Activated CD4-positive, alpha-beta memory T cell treated with anti-CD3 and anti-CD28 coated beads for 36 hours (primary cell): ENCODE measurements around the gene SMIM35. TPM values are rescaled to one million over a fixed set of nuclear protein-coding genes. Genes with fewer than 3 reads are reported as not detected.

Source experiments
- CTCF ChIA-PET: fragments of 350-600 bp; sonication (Branson Sonifier 250); formaldehyde crosslinking; loops from one replicate; lab custom pipeline; 2021; ENCODE audit warnings: antibody characterized with exemption, inconsistent platforms; lab: Charles Lee
- POLR2A ChIA-PET: fragments of 350-600 bp; sonication (Branson Sonifier 250); formaldehyde crosslinking; loops from one replicate; lab custom pipeline; 2021; ENCODE audit warnings: antibody characterized with exemption; lab: Charles Lee
- DNase-seq: peaks from one replicate; pipeline ENCODE4 v3.0.0-alpha.2; 2020
- H3K27ac Mint-ChIP-seq: one replicate; pipeline ENCODE4 v1.8.0; 2021; ENCODE audit warnings: mixed read lengths
- H3K27me3 Mint-ChIP-seq: one replicate; pipeline ENCODE4 v1.8.0; 2021; ENCODE audit warnings: mixed read lengths
- H3K36me3 Mint-ChIP-seq: one replicate; pipeline ENCODE4 v1.8.0; 2021; ENCODE audit warnings: mixed read lengths
- H3K4me1 Mint-ChIP-seq: one replicate; pipeline ENCODE4 v1.8.0; 2021; ENCODE audit warnings: low read depth, mixed read lengths
- H3K4me3 Mint-ChIP-seq: one replicate; pipeline ENCODE4 v1.8.0; 2021; ENCODE audit warnings: mild to moderate bottlenecking, mixed read lengths
- H3K9me3 Mint-ChIP-seq: one replicate; pipeline ENCODE4 v1.8.0; 2021; ENCODE audit warnings: mixed read lengths
- intact Hi-C: fragments of 100-400 bp; cut with micrococcal nuclease; formaldehyde crosslinking; loops from one replicate; pipeline ENCODE4 v1.15.1; 2023
- total RNA-seq, 2 experiments: library from RNA; stranded (reverse); gene quantifications; one replicate each; pipeline ENCODE4 v1.2.3, GENCODE V29; 2021

SMIM35 gene
- total RNA-seq, 2 experiments from 2014 or later = 0.22 to 0.40 TPM

GRCh38 chr11:118088531-118088930, 1.8 kb upstream of the SMIM35 start:
- peaks cover 5% of the 10 kb centered on the region for H3K27me3 Mint-ChIP-seq
- CTCF ChIA-PET = interaction anchor here (1.0 kb wide), 1 partner anchor 33 kb away, joined by 3 read pairs; no protein-coding TSS in a partner anchor

GRCh38 chr11:118087931-118088330, 1.2 kb upstream of the SMIM35 start:
- POLR2A ChIA-PET = no interaction called here
- no peak for DNase-seq
- Mint-ChIP-seq H3K36me3 (peaks cover 2% of the 10 kb centered on the region), H3K27ac (no peak overlapping the region), H3K4me1 (no peaks in the 10 kb centered on the region), H3K9me3 (peaks cover 31% of the 10 kb centered on the region), H3K27me3 (peaks cover 5% of the 10 kb centered on the region), H3K4me3 (no peak overlapping the region)
- CTCF ChIA-PET = interaction anchor here (1.0 kb wide), 1 partner anchor 34 kb away, joined by 3 read pairs; no protein-coding TSS in a partner anchor
- intact Hi-C loops = no loop called here

More at GRCh38 chr11:118088531-118088930, 1.8 kb upstream of the SMIM35 start:
- Mint-ChIP-seq H3K4me1 (no peaks in the 10 kb centered on the region), H3K36me3 (peaks cover 2% of the 10 kb centered on the region), H3K27ac (no peak overlapping the region), H3K4me3 (no peak overlapping the region), H3K9me3 (peaks cover 31% of the 10 kb centered on the region)
- intact Hi-C loops = no loop called here
- POLR2A ChIA-PET = no interaction called here
- DNase-seq = no peak

- Mint-ChIP-seq H3K4me3 (no peak overlapping the region), H3K27ac (no peak overlapping the region), H3K36me3 (peaks cover 2% of the 10 kb centered on the region), H3K4me1 (no peaks in the 10 kb centered on the region), H3K9me3 (peaks cover 31% of the 10 kb centered on the region), H3K27me3 (peaks cover 8% of the 10 kb centered on the region)
- DNase-seq = no peak
- CTCF ChIA-PET = no interaction called here
- POLR2A ChIA-PET = no interaction called here
- intact Hi-C loops = no loop called here
Observed at GRCh38 chr11:118084656-118085055, 2.1 kb downstream of the SMIM35 start.

- Mint-ChIP-seq H3K27me3 (peaks cover 5% of the 10 kb centered on the region), H3K4me3 (no peak overlapping the region), H3K36me3 (peaks cover 2% of the 10 kb centered on the region), H3K4me1 (no peaks in the 10 kb centered on the region), H3K9me3 (peaks cover 31% of the 10 kb centered on the region), H3K27ac (no peak overlapping the region)
- ChIA-PET CTCF (no interaction called here), POLR2A (no interaction called here)
- intact Hi-C loops = no loop called here
- DNase-seq = no peak
Observed at GRCh38 chr11:118084247-118084646, 2.5 kb downstream of the SMIM35 start.

- H3K36me3 Mint-ChIP-seq = peaks cover 2% of the 10 kb centered on the region
- no peak for DNase-seq
- no peak overlapping the region for H3K4me3 Mint-ChIP-seq
- H3K9me3 Mint-ChIP-seq = peaks cover 20% of the 10 kb centered on the region
- H3K27ac Mint-ChIP-seq = no peak overlapping the region
- ChIA-PET CTCF (interaction anchor here (1.0 kb wide), 1 partner anchor 89 kb away, joined by 3 read pairs; no protein-coding TSS in a partner anchor), POLR2A (no interaction called here)
- peaks cover 7% of the 10 kb centered on the region for H3K27me3 Mint-ChIP-seq
- intact Hi-C loops = no loop called here
- no peaks in the 10 kb centered on the region for H3K4me1 Mint-ChIP-seq
Observed at GRCh38 chr11:118082880-118083552, 3.7 kb downstream of the SMIM35 start.

- Mint-ChIP-seq H3K27me3 (peaks cover 7% of the 10 kb centered on the region), H3K27ac (no peak overlapping the region), H3K9me3 (peaks cover 4% of the 10 kb centered on the region), H3K4me1 (no peaks in the 10 kb centered on the region), H3K36me3 (peaks cover under 1% of the 10 kb centered on the region), H3K4me3 (no peak overlapping the region)
- ChIA-PET POLR2A (no interaction called here), CTCF (no interaction called here)
- DNase-seq = no peak
- intact Hi-C loops = no loop called here
Observed at GRCh38 chr11:118081241-118081958, 5.4 kb downstream of the SMIM35 start.

- no peak overlapping the region for H3K27ac Mint-ChIP-seq
- H3K4me3 Mint-ChIP-seq = no peak overlapping the region
- no peaks in the 10 kb centered on the region for H3K4me1 Mint-ChIP-seq
- H3K27me3 Mint-ChIP-seq = peaks cover 7% of the 10 kb centered on the region
- no peaks in the 10 kb centered on the region for H3K36me3 Mint-ChIP-seq
- intact Hi-C loops = no loop called here
- DNase-seq = no peak
- ChIA-PET CTCF (interaction anchor here (1.6 kb wide), 1 partner anchor 134 kb away, joined by 3 read pairs; no protein-coding TSS in a partner anchor), POLR2A (no interaction called here)
- no peaks in the 10 kb centered on the region for H3K9me3 Mint-ChIP-seq
Observed at GRCh38 chr11:118080296-118080695, 6.5 kb downstream of the SMIM35 start.

GRCh38 chr11:118079491-118079890, 7.3 kb downstream of the SMIM35 start:
- ChIA-PET POLR2A (no interaction called here), CTCF (interaction anchor here (0.8 to 1.6 kb wide), 3 partner anchors 26 to 133 kb away, joined by 3 read pairs; no protein-coding TSS in a partner anchor)
- Mint-ChIP-seq H3K27ac (no peak overlapping the region), H3K4me1 (no peaks in the 10 kb centered on the region), H3K4me3 (no peak overlapping the region), H3K9me3 (no peaks in the 10 kb centered on the region), H3K27me3 (peaks cover 7% of the 10 kb centered on the region), H3K36me3 (no peaks in the 10 kb centered on the region)
- peak; percentile 22 for DNase-seq
- intact Hi-C loops = no loop called here

- Mint-ChIP-seq H3K4me1 (no peaks in the 10 kb centered on the region), H3K27me3 (peaks cover 7% of the 10 kb centered on the region), H3K9me3 (no peaks in the 10 kb centered on the region), H3K36me3 (no peaks in the 10 kb centered on the region), H3K27ac (no peak overlapping the region), H3K4me3 (no peak overlapping the region)
- intact Hi-C loops = no loop called here
- no peak for DNase-seq
- ChIA-PET POLR2A (no interaction called here), CTCF (interaction anchor here (0.8 to 1.6 kb wide), 4 partner anchors 26 to 271 kb away, joined by 3 read pairs; no protein-coding TSS in a partner anchor)
Observed at GRCh38 chr11:118078911-118079411, 7.8 kb downstream of the SMIM35 start.

GRCh38 chr11:118076754-118077281, 9.9 kb downstream of the SMIM35 start, which contains the start of gene TMPRSS4:
TSS of gene TMPRSS4 (plus strand) at chr11:118077078. CDS start at chr11:118077303, 225 bp downstream.
- no peaks in the 10 kb centered on the region for H3K9me3 Mint-ChIP-seq
- peaks cover 7% of the 10 kb centered on the region for H3K27me3 Mint-ChIP-seq
- H3K27ac Mint-ChIP-seq = no peak within 1 kb of the TSS
- H3K4me3 Mint-ChIP-seq = no peak within 1 kb of the TSS
- H3K4me1 Mint-ChIP-seq = no peaks in the 10 kb centered on the region
- ChIA-PET CTCF (no interaction called here), POLR2A (no interaction called here)
- DNase-seq = no peak
- H3K36me3 Mint-ChIP-seq = no peaks in the 10 kb centered on the region
- intact Hi-C loops = no loop called here

- Mint-ChIP-seq H3K27ac (no peak overlapping the region), H3K4me1 (no peaks in the 10 kb centered on the region), H3K27me3 (peaks cover 4% of the 10 kb centered on the region), H3K36me3 (no peaks in the 10 kb centered on the region), H3K4me3 (no peak overlapping the region), H3K9me3 (no peaks in the 10 kb centered on the region)
- intact Hi-C loops = no loop called here
- ChIA-PET CTCF (interaction anchor here (1.2 kb wide), 1 partner anchor 230 kb away, joined by 3 read pairs; no protein-coding TSS in a partner anchor), POLR2A (no interaction called here)
- no peak for DNase-seq
Observed at GRCh38 chr11:118074785-118075184, 12.0 kb downstream of the SMIM35 start.
